RCC 7860 (cell line): ENCODE data around the gene ST13.
"Not testable (repeated sequence)": the region's sequence is repeated elsewhere in the genome, so short reads cannot be mapped to it uniquely, and the experiment has no call there.

Experiments used
- DNase-seq: peaks from one replicate; pipeline ENCODE4 v3.0.0-alpha.2; 2015; ENCODE audit warnings: low spot score
- FAIRE-seq: peaks from 2 replicates; lab custom pipeline; 2012; peaks lifted over from hg19 to GRCh38; lab: Jason Lieb, UNC

Gene ST13

GRCh38 chr22:40791241-40791640 is 65.2 kb downstream of the ST13 start:
- FAIRE-seq (no peak), DNase-seq (no peak)

GRCh38 chr22:40789131-40789530 is 67.3 kb downstream of the ST13 start:
- FAIRE-seq, result no peak

GRCh38 chr22:40782521-40782920 is 73.9 kb downstream of the ST13 start:
- DNase-seq (no peak), FAIRE-seq (no peak)

More at GRCh38 chr22:40789131-40789530, 67.3 kb downstream of the ST13 start:
- no peak for DNase-seq

GRCh38 chr22:40781749-40782148 is 74.7 kb downstream of the ST13 start:
- FAIRE-seq, result not testable (repeated sequence)

More at GRCh38 chr22:40781749-40782148, 74.7 kb downstream of the ST13 start:
- DNase-seq, result not testable (repeated sequence)
